Prostate gland (tissue), 2 donors: ENCODE results near the gene DNM3.

Experiments used
- POLR2AphosphoS5 ChIP-seq: sonication (generic); formaldehyde crosslinking; IDR thresholded peaks from one replicate; pipeline ENCODE4 v1.6.1; 2017; ENCODE audit warnings: antibody characterized with exemption
- TF ChIP-seq, protein P1 (sequence below), 4 experiments: fragments of 200-600 bp in 2 of 4; fragments of 450-650 bp in 2 of 4; sonication (generic) in 2 of 4; IDR thresholded peaks; 1 replicate in 3 of 4; 2 replicates in 1 of 4; pipeline ENCODE4 v1.5.1; 2016 to 2019; ENCODE audit warnings: antibody characterized with exemption in 4 of 4, mild to moderate bottlenecking in 2 of 4, moderate library complexity in 2 of 4

DNA sequence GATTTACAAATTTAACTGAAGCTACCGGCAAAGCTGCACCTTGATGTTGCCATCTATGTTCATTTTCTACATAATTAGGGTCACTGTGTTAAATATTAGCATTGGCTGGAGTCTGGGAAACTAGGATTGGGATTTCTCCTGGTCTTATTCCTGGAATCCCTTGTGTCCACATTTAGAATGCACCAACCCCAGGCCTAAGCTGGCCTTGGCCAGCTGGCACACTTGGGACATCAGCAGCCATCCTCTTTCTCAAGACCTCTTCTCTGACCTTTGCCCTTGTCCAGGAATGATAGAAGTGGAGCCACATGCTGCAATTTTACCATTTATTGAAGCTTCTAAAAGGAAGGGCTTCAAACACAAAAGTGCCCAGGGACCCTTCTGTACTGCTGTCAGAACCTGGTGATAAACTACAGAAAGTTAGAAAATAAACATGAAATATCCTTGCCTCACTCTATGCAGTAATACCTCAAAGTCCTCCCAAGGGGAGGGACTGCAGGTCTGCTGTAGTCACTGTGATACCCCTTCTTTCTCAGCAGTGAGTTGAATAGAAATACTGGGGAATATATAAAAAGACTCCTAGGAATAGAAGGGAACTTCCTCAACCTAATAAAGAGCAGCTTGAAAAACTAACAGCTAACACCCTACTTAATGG, 616.3 kb downstream of the DNM3 start:
- no peak for TF ChIP-seq POLR2AphosphoS5
- TF ChIP-seq, protein P1, sequence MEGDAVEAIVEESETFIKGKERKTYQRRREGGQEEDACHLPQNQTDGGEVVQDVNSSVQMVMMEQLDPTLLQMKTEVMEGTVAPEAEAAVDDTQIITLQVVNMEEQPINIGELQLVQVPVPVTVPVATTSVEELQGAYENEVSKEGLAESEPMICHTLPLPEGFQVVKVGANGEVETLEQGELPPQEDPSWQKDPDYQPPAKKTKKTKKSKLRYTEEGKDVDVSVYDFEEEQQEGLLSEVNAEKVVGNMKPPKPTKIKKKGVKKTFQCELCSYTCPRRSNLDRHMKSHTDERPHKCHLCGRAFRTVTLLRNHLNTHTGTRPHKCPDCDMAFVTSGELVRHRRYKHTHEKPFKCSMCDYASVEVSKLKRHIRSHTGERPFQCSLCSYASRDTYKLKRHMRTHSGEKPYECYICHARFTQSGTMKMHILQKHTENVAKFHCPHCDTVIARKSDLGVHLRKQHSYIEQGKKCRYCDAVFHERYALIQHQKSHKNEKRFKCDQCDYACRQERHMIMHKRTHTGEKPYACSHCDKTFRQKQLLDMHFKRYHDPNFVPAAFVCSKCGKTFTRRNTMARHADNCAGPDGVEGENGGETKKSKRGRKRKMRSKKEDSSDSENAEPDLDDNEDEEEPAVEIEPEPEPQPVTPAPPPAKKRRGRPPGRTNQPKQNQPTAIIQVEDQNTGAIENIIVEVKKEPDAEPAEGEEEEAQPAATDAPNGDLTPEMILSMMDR (IDR thresholded peaks at IDR 0.05), result no peak
